HepG2 (cell line): ENCODE data around the gene TUBA4A. TPM values are rescaled to one million over a fixed set of nuclear protein-coding genes. Genes with fewer than 3 reads are reported as not detected.

Experiments
- DPF2 ChIP-seq: sonication (generic); formaldehyde crosslinking; IDR thresholded peaks from 2 replicates; pipeline ENCODE4 v1.4.0; 2020; ENCODE audit warnings: mild to moderate bottlenecking, low read depth, missing genetic modification reagents, borderline replicate concordance
- EEA1 ChIP-seq: sonication (generic); formaldehyde crosslinking; IDR thresholded peaks from 2 replicates; pipeline ENCODE4 v1.5.1; 2020; ENCODE audit warnings: mild to moderate bottlenecking, missing genetic modification reagents, borderline replicate concordance
- FOXA3 ChIP-seq: IDR thresholded peaks from 2 replicates; pipeline ENCODE4 v1.6.1; 2016; ENCODE audit warnings: missing genetic modification reagents, missing compliant biosample characterization
- FOXK1 ChIP-seq: sonication (generic); formaldehyde crosslinking; IDR thresholded peaks from 2 replicates; pipeline ENCODE4 v1.4.0; 2020; ENCODE audit warnings: low read depth, missing genetic modification reagents, borderline replicate concordance
- GATAD1 ChIP-seq: IDR thresholded peaks from 2 replicates; pipeline ENCODE4 v1.6.1; 2016; ENCODE audit warnings: missing genetic modification reagents, missing compliant biosample characterization
- PHF21A ChIP-seq: sonication (generic); formaldehyde crosslinking; IDR thresholded peaks from 2 replicates; pipeline ENCODE4 v1.5.0; 2020; ENCODE audit warnings: mild to moderate bottlenecking, missing genetic modification reagents
- POLR2A ChIP-seq, 2 experiments: IDR thresholded peaks; 2 replicates each; pipeline ENCODE4 v1.6.1; 2011; ENCODE audit warnings: low read depth in 2 of 2, low read length in 2 of 2, mild to moderate bottlenecking in 1 of 2, moderate library complexity in 1 of 2; ENCODE audit not compliant: insufficient read depth in 1 of 2
- ZKSCAN8 ChIP-seq: IDR thresholded peaks from 2 replicates; pipeline ENCODE4 v1.6.1; 2016; ENCODE audit warnings: borderline replicate concordance, missing genetic modification reagents, missing compliant biosample characterization
- ZNF292 ChIP-seq: sonication (generic); formaldehyde crosslinking; IDR thresholded peaks from 2 replicates; pipeline ENCODE4 v1.8.1; 2022; ENCODE audit warnings: mild to moderate bottlenecking, low read depth, missing genetic modification reagents, borderline replicate concordance
- polyA plus RNA-seq, 8 experiments: library from polyadenylated mRNA; depleted of rRNA in 3 of 8; stranded (reverse) in 7 of 8; unstranded in 1 of 8; fragments of >200 nt; fragmentation: Illumina TruSeq in 4 of 8; extraction: Trizol in 4 of 8; gene quantifications; 2 replicates each; pipeline versions ENCODE4 v1.2.1 to v1.2.3, GENCODE V29; 2011 to 2016; ENCODE audit warnings: low read depth in 4 of 8, missing spikeins in 1 of 8, mixed read lengths in 1 of 8; ENCODE audit not compliant: insufficient read depth in 1 of 8
- total RNA-seq, 5 experiments: library from RNA; depleted of rRNA; stranded (reverse); fragments of >200 nt; fragmentation: Illumina TruSeq; extraction: Trizol; gene quantifications; 2 replicates each; pipeline ENCODE4 v1.2.3, GENCODE V29; 2016; ENCODE audit warnings: low read depth in 1 of 5
- TF ChIP-seq, protein P1 (sequence below): sonication (generic); formaldehyde crosslinking; IDR thresholded peaks from 2 replicates; pipeline ENCODE4 v1.8.0; 2022; ENCODE audit warnings: mild to moderate bottlenecking, missing genetic modification reagents, borderline replicate concordance
- TF ChIP-seq, protein P2 (sequence below): sonication (generic); formaldehyde crosslinking; IDR thresholded peaks from 2 replicates; pipeline ENCODE4 v1.4.0; 2020; ENCODE audit warnings: missing genetic modification reagents
- TF ChIP-seq, protein P3 (sequence below): sonication (generic); formaldehyde crosslinking; IDR thresholded peaks from 2 replicates; pipeline ENCODE4 v1.4.0; 2020; ENCODE audit warnings: missing genetic modification reagents, borderline replicate concordance
- TF ChIP-seq, protein P4 (sequence below): sonication (generic); formaldehyde crosslinking; IDR thresholded peaks from 2 replicates; pipeline ENCODE4 v1.8.0; 2022; ENCODE audit warnings: mild to moderate bottlenecking, missing genetic modification reagents, moderate library complexity
- TF ChIP-seq, protein P5 (sequence below): sonication (generic); formaldehyde crosslinking; IDR thresholded peaks from 2 replicates; pipeline ENCODE4 v1.5.0; 2020; ENCODE audit warnings: mild to moderate bottlenecking, missing genetic modification reagents, moderate library complexity

TUBA4A gene
- total and polyA plus RNA-seq, 2 of the 13 experiments (the other 11 are each of a cell fraction or from before 2014, with no cell fraction given), result 1.3 to 12.7 TPM

DNA sequence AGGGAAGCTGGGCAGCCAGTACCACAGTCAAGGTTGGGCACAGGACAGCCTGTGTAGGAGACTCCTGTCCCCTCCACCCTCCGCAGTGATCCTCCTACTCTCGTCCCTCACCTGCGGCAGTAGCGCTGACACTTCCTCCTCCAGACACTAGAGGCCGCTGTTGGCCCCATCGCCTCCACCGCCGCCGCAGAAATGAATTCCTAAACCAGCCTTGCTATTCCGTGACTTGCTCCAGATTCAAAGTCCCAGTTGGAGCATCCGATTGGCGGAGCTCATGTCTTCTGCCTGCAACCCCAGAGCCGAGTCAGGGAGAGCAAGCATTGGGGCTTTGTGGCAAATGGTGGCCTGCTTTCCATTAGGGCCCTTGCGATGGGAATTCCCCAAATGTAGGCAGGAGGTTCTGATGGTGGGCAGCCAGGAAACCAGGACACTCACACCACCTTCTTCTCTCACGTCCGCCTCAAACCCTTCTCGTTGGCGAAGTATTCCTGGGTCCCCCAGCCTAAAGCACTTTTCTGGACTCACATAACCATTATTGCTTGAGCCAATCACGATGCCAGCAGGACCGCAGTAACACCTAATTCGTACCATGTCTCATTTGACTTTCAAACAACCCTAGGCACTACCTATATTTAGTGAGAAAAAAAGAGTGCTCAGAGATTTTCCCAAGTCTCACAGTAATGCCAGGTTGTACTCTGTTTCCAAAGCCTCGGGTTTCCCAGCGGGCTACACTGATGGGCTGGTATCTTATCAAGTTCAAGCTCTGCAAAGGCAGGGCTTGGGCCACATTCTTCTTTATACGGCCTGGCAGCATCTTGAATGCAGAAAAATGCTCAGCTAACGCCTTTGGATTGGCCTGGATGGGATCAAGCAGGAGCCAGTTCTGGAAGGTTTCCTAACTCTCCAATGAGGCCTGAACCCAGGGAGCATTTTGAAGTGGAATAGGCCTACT, 24.3 kb upstream of the TUBA4A start (continued):
- TF ChIP-seq, protein P1, sequence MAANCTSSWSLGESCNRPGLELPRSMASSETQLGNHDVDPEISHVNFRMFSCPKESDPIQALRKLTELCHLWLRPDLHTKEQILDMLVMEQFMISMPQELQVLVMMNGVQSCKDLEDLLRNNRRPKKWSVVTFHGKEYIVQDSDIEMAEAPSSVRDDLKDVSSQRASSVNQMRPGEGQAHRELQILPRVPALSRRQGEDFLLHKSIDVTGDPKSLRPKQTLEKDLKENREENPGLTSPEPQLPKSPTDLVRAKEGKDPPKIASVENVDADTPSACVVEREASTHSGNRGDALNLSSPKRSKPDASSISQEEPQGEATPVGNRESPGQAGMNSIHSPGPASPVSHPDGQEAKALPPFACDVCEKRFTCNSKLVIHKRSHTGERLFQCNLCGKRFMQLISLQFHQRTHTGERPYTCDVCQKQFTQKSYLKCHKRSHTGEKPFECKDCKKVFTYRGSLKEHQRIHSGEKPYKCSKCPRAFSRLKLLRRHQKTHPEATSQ (CRISPR knock-in tag), result no peak
- TF ChIP-seq POLR2A (IDR thresholded peaks at IDR 0.05; ENCODE audit: insufficient read depth in 1 of 2, low read depth in 2 of 2, low read length in 2 of 2), result no peak
- TF ChIP-seq GATAD1 (CRISPR knock-in tag), result peak; percentile 71; the same call in 1 of the 2 replicates
- TF ChIP-seq PHF21A (CRISPR knock-in tag), result peak; percentile 35; the same call in 1 of the 2 replicates
- TF ChIP-seq, protein P2, sequence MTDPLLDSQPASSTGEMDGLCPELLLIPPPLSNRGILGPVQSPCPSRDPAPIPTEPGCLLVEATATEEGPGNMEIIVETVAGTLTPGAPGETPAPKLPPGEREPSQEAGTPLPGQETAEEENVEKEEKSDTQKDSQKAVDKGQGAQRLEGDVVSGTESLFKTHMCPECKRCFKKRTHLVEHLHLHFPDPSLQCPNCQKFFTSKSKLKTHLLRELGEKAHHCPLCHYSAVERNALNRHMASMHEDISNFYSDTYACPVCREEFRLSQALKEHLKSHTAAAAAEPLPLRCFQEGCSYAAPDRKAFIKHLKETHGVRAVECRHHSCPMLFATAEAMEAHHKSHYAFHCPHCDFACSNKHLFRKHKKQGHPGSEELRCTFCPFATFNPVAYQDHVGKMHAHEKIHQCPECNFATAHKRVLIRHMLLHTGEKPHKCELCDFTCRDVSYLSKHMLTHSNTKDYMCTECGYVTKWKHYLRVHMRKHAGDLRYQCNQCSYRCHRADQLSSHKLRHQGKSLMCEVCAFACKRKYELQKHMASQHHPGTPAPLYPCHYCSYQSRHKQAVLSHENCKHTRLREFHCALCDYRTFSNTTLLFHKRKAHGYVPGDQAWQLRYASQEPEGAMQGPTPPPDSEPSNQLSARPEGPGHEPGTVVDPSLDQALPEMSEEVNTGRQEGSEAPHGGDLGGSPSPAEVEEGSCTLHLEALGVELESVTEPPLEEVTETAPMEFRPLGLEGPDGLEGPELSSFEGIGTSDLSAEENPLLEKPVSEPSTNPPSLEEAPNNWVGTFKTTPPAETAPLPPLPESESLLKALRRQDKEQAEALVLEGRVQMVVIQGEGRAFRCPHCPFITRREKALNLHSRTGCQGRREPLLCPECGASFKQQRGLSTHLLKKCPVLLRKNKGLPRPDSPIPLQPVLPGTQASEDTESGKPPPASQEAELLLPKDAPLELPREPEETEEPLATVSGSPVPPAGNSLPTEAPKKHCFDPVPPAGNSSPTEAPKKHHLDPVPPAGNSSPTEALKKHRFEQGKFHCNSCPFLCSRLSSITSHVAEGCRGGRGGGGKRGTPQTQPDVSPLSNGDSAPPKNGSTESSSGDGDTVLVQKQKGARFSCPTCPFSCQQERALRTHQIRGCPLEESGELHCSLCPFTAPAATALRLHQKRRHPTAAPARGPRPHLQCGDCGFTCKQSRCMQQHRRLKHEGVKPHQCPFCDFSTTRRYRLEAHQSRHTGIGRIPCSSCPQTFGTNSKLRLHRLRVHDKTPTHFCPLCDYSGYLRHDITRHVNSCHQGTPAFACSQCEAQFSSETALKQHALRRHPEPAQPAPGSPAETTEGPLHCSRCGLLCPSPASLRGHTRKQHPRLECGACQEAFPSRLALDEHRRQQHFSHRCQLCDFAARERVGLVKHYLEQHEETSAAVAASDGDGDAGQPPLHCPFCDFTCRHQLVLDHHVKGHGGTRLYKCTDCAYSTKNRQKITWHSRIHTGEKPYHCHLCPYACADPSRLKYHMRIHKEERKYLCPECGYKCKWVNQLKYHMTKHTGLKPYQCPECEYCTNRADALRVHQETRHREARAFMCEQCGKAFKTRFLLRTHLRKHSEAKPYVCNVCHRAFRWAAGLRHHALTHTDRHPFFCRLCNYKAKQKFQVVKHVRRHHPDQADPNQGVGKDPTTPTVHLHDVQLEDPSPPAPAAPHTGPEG (CRISPR knock-in tag), result no peak
- peak; percentile 26; the same call in 1 of the 2 replicates for TF ChIP-seq ZKSCAN8 (CRISPR knock-in tag)
- TF ChIP-seq, protein P3, sequence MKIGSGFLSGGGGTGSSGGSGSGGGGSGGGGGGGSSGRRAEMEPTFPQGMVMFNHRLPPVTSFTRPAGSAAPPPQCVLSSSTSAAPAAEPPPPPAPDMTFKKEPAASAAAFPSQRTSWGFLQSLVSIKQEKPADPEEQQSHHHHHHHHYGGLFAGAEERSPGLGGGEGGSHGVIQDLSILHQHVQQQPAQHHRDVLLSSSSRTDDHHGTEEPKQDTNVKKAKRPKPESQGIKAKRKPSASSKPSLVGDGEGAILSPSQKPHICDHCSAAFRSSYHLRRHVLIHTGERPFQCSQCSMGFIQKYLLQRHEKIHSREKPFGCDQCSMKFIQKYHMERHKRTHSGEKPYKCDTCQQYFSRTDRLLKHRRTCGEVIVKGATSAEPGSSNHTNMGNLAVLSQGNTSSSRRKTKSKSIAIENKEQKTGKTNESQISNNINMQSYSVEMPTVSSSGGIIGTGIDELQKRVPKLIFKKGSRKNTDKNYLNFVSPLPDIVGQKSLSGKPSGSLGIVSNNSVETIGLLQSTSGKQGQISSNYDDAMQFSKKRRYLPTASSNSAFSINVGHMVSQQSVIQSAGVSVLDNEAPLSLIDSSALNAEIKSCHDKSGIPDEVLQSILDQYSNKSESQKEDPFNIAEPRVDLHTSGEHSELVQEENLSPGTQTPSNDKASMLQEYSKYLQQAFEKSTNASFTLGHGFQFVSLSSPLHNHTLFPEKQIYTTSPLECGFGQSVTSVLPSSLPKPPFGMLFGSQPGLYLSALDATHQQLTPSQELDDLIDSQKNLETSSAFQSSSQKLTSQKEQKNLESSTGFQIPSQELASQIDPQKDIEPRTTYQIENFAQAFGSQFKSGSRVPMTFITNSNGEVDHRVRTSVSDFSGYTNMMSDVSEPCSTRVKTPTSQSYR (CRISPR knock-in tag), result no peak
- TF ChIP-seq DPF2 (CRISPR knock-in tag), result no peak
- TF ChIP-seq, protein P4, sequence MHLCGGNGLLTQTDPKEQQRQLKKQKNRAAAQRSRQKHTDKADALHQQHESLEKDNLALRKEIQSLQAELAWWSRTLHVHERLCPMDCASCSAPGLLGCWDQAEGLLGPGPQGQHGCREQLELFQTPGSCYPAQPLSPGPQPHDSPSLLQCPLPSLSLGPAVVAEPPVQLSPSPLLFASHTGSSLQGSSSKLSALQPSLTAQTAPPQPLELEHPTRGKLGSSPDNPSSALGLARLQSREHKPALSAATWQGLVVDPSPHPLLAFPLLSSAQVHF (CRISPR knock-in tag), result no peak
- TF ChIP-seq EEA1 (CRISPR knock-in tag), result no peak
- TF ChIP-seq ZNF292 (CRISPR knock-in tag), result no peak
- TF ChIP-seq FOXK1 (CRISPR knock-in tag), result no peak
- peak; percentile 40; the same call in 1 of the 2 replicates for TF ChIP-seq FOXA3
- TF ChIP-seq, protein P5, sequence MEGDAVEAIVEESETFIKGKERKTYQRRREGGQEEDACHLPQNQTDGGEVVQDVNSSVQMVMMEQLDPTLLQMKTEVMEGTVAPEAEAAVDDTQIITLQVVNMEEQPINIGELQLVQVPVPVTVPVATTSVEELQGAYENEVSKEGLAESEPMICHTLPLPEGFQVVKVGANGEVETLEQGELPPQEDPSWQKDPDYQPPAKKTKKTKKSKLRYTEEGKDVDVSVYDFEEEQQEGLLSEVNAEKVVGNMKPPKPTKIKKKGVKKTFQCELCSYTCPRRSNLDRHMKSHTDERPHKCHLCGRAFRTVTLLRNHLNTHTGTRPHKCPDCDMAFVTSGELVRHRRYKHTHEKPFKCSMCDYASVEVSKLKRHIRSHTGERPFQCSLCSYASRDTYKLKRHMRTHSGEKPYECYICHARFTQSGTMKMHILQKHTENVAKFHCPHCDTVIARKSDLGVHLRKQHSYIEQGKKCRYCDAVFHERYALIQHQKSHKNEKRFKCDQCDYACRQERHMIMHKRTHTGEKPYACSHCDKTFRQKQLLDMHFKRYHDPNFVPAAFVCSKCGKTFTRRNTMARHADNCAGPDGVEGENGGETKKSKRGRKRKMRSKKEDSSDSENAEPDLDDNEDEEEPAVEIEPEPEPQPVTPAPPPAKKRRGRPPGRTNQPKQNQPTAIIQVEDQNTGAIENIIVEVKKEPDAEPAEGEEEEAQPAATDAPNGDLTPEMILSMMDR, result peak; percentile 98
